Measurements from ENCODE around the gene CRABP2. TPM values are rescaled to one million over a fixed set of nuclear protein-coding genes. Genes with fewer than 3 reads are reported as not detected.

Gene CRABP2
- total RNA-seq, 1 donor from 2014 or later: 97.7 TPM

GRCh38 chr1:156706657-156707416 is 1.5 kb upstream of the CRABP2 start:
- peak overlapping the region; percentile 95 for H3K27ac ChIP-seq
- no peaks in the 10 kb centered on the region for H3K36me3 ChIP-seq
- intact Hi-C loops (cut with DNase I): no loop called here
- TF ChIP-seq POLR2A (IDR thresholded peaks at IDR 0.05): no peak
- no peak for TF ChIP-seq CTCF (IDR thresholded peaks at IDR 0.05)
- TF ChIP-seq POLR2AphosphoS5 (IDR thresholded peaks at IDR 0.05; ENCODE audit: insufficient read depth in 1 of 2, low read depth in 1 of 2): no peak
- no peaks in the 10 kb centered on the region for H3K9me3 ChIP-seq
- DNase-seq (ENCODE audit: extremely low spot score in 2 of 2): no peak
- H3K4me3 ChIP-seq: peak overlapping the region; percentile 51 to 60
- H3K27me3 ChIP-seq: no peaks in the 10 kb centered on the region
- H3K4me1 ChIP-seq: peaks cover 91% of the 10 kb centered on the region

- Histone ChIP-seq H3K4me1 (peaks cover 84% of the 10 kb centered on the region), H3K27ac (peak overlapping the region; percentile 95), H3K36me3 (no peaks in the 10 kb centered on the region), H3K27me3 (no peaks in the 10 kb centered on the region), H3K4me3 (peak overlapping the region; percentile 51 to 60), H3K9me3 (no peaks in the 10 kb centered on the region)
- peak in 1 of 2 donors; percentile 55 for TF ChIP-seq POLR2AphosphoS5 (IDR thresholded peaks at IDR 0.05; ENCODE audit: insufficient read depth in 1 of 2, low read depth in 1 of 2)
- TF ChIP-seq POLR2A (IDR thresholded peaks at IDR 0.05): no peak
- TF ChIP-seq CTCF (IDR thresholded peaks at IDR 0.05): peak; percentile 31 to 77 (median 70)
- DNase-seq (ENCODE audit: extremely low spot score in 2 of 2): no peak
- intact Hi-C loops (cut with DNase I): loop anchor here (2.0 kb wide), 1 partner anchor 21 kb away; no protein-coding TSS in a partner anchor
These were observed 704 bp upstream of the CRABP2 start for GRCh38 chr1:156705918-156706656.

- peak overlapping the region; percentile 95 for H3K27ac ChIP-seq
- no peaks in the 10 kb centered on the region for H3K36me3 ChIP-seq
- H3K4me3 ChIP-seq: peak overlapping the region; percentile 51 to 60
- TF ChIP-seq CTCF (IDR thresholded peaks at IDR 0.05) (no peak), POLR2AphosphoS5 (IDR thresholded peaks at IDR 0.05; ENCODE audit: insufficient read depth in 1 of 2, low read depth in 1 of 2) (peak in 1 of 2 donors; percentile 78)
- DNase-seq (ENCODE audit: extremely low spot score in 2 of 2): no peak
- no peaks in the 10 kb centered on the region for H3K27me3 ChIP-seq
- peaks cover 72% of the 10 kb centered on the region for H3K4me1 ChIP-seq
- H3K9me3 ChIP-seq: no peaks in the 10 kb centered on the region
- intact Hi-C loops (cut with DNase I): loop anchor here (2.0 kb wide), 1 partner anchor 22 kb away; no protein-coding TSS in a partner anchor
These were observed 458 bp downstream of the CRABP2 start for GRCh38 chr1:156704930-156705320.

- DNase-seq (ENCODE audit: extremely low spot score in 2 of 2): no peak
- Histone ChIP-seq H3K36me3 (no peaks in the 10 kb centered on the region), H3K4me3 (peak overlapping the region; percentile 51 to 60), H3K9me3 (no peaks in the 10 kb centered on the region), H3K27ac (peak overlapping the region; percentile 95), H3K27me3 (no peaks in the 10 kb centered on the region), H3K4me1 (peaks cover 65% of the 10 kb centered on the region)
- TF ChIP-seq POLR2AphosphoS5 (IDR thresholded peaks at IDR 0.05; ENCODE audit: insufficient read depth in 1 of 2, low read depth in 1 of 2) (no peak), POLR2A (IDR thresholded peaks at IDR 0.05) (no peak)
- intact Hi-C loops (cut with DNase I): loop anchor here (2.0 kb wide), 1 partner anchor 23 kb away; no protein-coding TSS in a partner anchor
These were observed 1.1 kb downstream of the CRABP2 start for GRCh38 chr1:156704166-156704711.

GRCh38 chr1:156703741-156704140 is 1.6 kb downstream of the CRABP2 start:
- no peak for DNase-seq (ENCODE audit: extremely low spot score in 2 of 2)
- Histone ChIP-seq H3K4me3 (peak overlapping the region; percentile 11 to 51), H3K27ac (peak overlapping the region; percentile 95), H3K36me3 (no peaks in the 10 kb centered on the region), H3K4me1 (peaks cover 60% of the 10 kb centered on the region), H3K27me3 (no peaks in the 10 kb centered on the region), H3K9me3 (no peaks in the 10 kb centered on the region)
- intact Hi-C loops (cut with DNase I): loop anchor here (2.0 kb wide), 1 partner anchor 23 kb away; no protein-coding TSS in a partner anchor
- TF ChIP-seq CTCF (IDR thresholded peaks at IDR 0.05) (no peak), POLR2AphosphoS5 (IDR thresholded peaks at IDR 0.05; ENCODE audit: insufficient read depth in 1 of 2, low read depth in 1 of 2) (no peak), POLR2A (IDR thresholded peaks at IDR 0.05) (no peak)

Data from vagina (tissue), 2 donors.